CD14-positive monocyte (primary cell): Measurements from ENCODE around the gene FKBP4. TPM values are rescaled to one million over a fixed set of nuclear protein-coding genes. Genes with fewer than 3 reads are reported as not detected.

Experiments
- DNase-seq, 3 donors: peaks; one replicate each; pipeline ENCODE4 v3.0.0-alpha.2; 2011 to 2022
- H2AFZ ChIP-seq: 2 replicates; pipeline ENCODE4 v1.6.0; 2012; ENCODE audit warnings: mild to moderate bottlenecking, low read depth, low read length, inconsistent platforms; ENCODE audit not compliant: insufficient read depth, poor library complexity, severe bottlenecking
- H3K27ac ChIP-seq, 2 donors: 1 replicate in 1 of 2; 2 replicates in 1 of 2; pipeline ENCODE4 v1.5.1; 2012 to 2013; ENCODE audit warnings: low read length in 2 of 2, control low read depth in 1 of 2, inconsistent platforms in 1 of 2, low read depth in 1 of 2, mild to moderate bottlenecking in 1 of 2
- H3K27me3 ChIP-seq, 2 donors: one replicate each; pipeline versions ENCODE4 v1.6.0 to v1.6.1; 2011 to 2013; ENCODE audit warnings: low read length in 2 of 2; ENCODE audit not compliant: control insufficient read depth in 2 of 2, insufficient read depth in 2 of 2
- H3K36me3 ChIP-seq, 2 donors: replicated peaks in 1 of 2; 1 replicate in 1 of 2; 2 replicates in 1 of 2; pipeline versions ENCODE4 v1.5.1 to v1.6.1; 2012 to 2013; ENCODE audit warnings: low read length in 2 of 2, control low read depth in 1 of 2, inconsistent platforms in 1 of 2, mild to moderate bottlenecking in 1 of 2; ENCODE audit not compliant: insufficient read depth in 2 of 2, control insufficient read depth in 1 of 2
- H3K4me1 ChIP-seq, 2 donors: 1 replicate in 1 of 2; 2 replicates in 1 of 2; pipeline versions ENCODE4 v1.5.1 to v1.6.1; 2012 to 2013; ENCODE audit warnings: low read length in 2 of 2, control low read depth in 1 of 2, inconsistent platforms in 1 of 2, mild to moderate bottlenecking in 1 of 2, moderate library complexity in 1 of 2; ENCODE audit not compliant: insufficient read depth in 2 of 2, control insufficient read depth in 1 of 2
- H3K4me2 ChIP-seq: replicated peaks from 2 replicates; pipeline ENCODE3; 2012; ENCODE audit warnings: low read length, moderate library complexity, mild to moderate bottlenecking; ENCODE audit not compliant: poor library complexity, severe bottlenecking; ENCODE audit errors: extremely low read depth
- H3K4me3 ChIP-seq, 3 experiments: fragments of 200-600 bp in 1 of 3; sonication (generic) in 1 of 3; replicated peaks in 1 of 3; 1 replicate in 2 of 3; 2 replicates in 1 of 3; pipeline ENCODE4 v1.5.1; 2011 to 2013; ENCODE audit warnings: low read length in 3 of 3, mild to moderate bottlenecking in 3 of 3, control low read depth in 2 of 3, low read depth in 2 of 3, inconsistent platforms in 1 of 3, moderate library complexity in 1 of 3
- H3K79me2 ChIP-seq: 2 replicates; pipeline ENCODE4 v1.6.0; 2012; ENCODE audit warnings: mild to moderate bottlenecking, control low read depth, inconsistent platforms, low read length, moderate library complexity; ENCODE audit not compliant: insufficient read depth
- H3K9ac ChIP-seq: 2 replicates; pipeline ENCODE4 v1.6.0; 2017; ENCODE audit warnings: low read length, mild to moderate bottlenecking; ENCODE audit not compliant: insufficient read depth, poor library complexity, severe bottlenecking
- H3K9me3 ChIP-seq, 2 donors: replicated peaks in 1 of 2; 1 replicate in 1 of 2; 2 replicates in 1 of 2; pipeline versions ENCODE4 v1.5.1 to v1.6.1; 2012 to 2013; ENCODE audit warnings: low read length in 2 of 2, control low read depth in 1 of 2; ENCODE audit not compliant: control insufficient read depth in 1 of 2, insufficient read depth in 1 of 2
- H4K20me1 ChIP-seq: 2 replicates; pipeline ENCODE4 v1.6.0; 2012; ENCODE audit warnings: mild to moderate bottlenecking, low read length, control low read depth, moderate library complexity; ENCODE audit not compliant: insufficient read depth
- H3K27ac Mint-ChIP-seq, 7 donors: one replicate each; pipeline ENCODE4 v1.8.0; 2020; ENCODE audit warnings: mild to moderate bottlenecking in 7 of 7, mixed read lengths in 7 of 7, moderate library complexity in 6 of 7, inconsistent platforms in 2 of 7
- H3K27me3 Mint-ChIP-seq, 3 donors: one replicate each; pipeline ENCODE4 v1.8.0; 2021 to 2022; ENCODE audit warnings: low read depth in 3 of 3, mild to moderate bottlenecking in 3 of 3, mixed read lengths in 3 of 3, moderate library complexity in 3 of 3, inconsistent platforms in 1 of 3
- H3K36me3 Mint-ChIP-seq, 2 donors: one replicate each; pipeline ENCODE4 v1.8.0; 2020; ENCODE audit warnings: mixed read lengths in 2 of 2, inconsistent platforms in 1 of 2, mild to moderate bottlenecking in 1 of 2
- H3K4me1 Mint-ChIP-seq: one replicate; pipeline ENCODE4 v1.8.0; 2020; ENCODE audit warnings: mild to moderate bottlenecking, mixed read lengths
- H3K4me3 Mint-ChIP-seq, 2 donors: one replicate each; pipeline ENCODE4 v1.8.0; 2020; ENCODE audit warnings: mild to moderate bottlenecking in 2 of 2, mixed read lengths in 2 of 2, moderate library complexity in 1 of 2
- H3K9me3 Mint-ChIP-seq, 7 donors: one replicate each; pipeline ENCODE4 v1.8.0; 2020 to 2022; ENCODE audit warnings: mixed read lengths in 7 of 7, mild to moderate bottlenecking in 6 of 7, moderate library complexity in 6 of 7, inconsistent platforms in 2 of 7
- WGBS: methylation state at CpG from one replicate; pipeline ENCODE4 v1.1.5; 2013; ENCODE audit warnings: missing lambda C conversion rate; ENCODE audit not compliant: insufficient coverage; 5-methylcytosine and 5-hydroxymethylcytosine counted together
- intact Hi-C, 2 donors: fragments of 100-400 bp; cut with micrococcal nuclease; formaldehyde crosslinking; loops; one replicate each; pipeline versions ENCODE4 v1.15.0 to v1.15.1; 2023
- polyA plus RNA-seq, 3 donors: library from polyadenylated mRNA; depleted of rRNA in 1 of 3; unstranded in 2 of 3; stranded (reverse) in 1 of 3; fragments of 300-500 nt in 2 of 3; fragments of >200 nt in 1 of 3; fragmentation: Illumina TruSeq in 2 of 3; gene quantifications; 1 replicate in 2 of 3; 2 replicates in 1 of 3; pipeline ENCODE4 v1.2.3, GENCODE V29; 2012 to 2021
- TF ChIP-seq, protein P1 (sequence below): fragments of 200-600 bp; IDR thresholded peaks from one replicate; pipeline ENCODE4 v1.8.0; 2022; ENCODE audit warnings: antibody characterized with exemption, mild to moderate bottlenecking

FKBP4 gene
- polyA plus RNA-seq, 3 donors: 19.3 to 22.1 (median 20.1) TPM

DNA sequence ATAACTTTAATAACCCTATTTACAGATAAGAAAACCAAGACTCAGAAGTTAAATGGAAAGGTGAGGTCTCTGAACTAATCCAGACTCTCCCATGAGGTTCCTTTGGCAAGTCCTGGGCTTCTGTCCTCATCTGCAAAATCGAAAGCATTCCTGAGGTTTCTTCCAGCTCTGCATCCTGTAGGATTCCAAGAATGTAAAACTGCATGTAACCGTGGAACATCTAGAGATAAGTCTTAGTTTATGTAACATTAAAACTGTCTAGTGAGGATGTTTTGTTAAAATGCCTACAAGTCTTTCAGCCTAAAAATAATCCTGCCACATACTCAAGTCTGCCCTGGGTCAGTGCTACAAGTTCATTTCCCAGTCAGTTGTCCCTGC is 10.4 kb downstream of the FKBP4 start:
- Histone ChIP-seq H2AFZ (no peak overlapping the region), H3K4me1 (no peaks in the 10 kb centered on the region), H3K4me3 (no peak overlapping the region), H3K27me3 (no peaks in the 10 kb centered on the region), H3K9me3 (no peaks in the 10 kb centered on the region), H3K79me2 (no peaks in the 10 kb centered on the region), H3K9ac (no peak overlapping the region), H3K36me3 (peaks cover 35 to 56% of the 10 kb centered on the region in 2 donors), H3K27ac (no peak overlapping the region), H3K4me2 (no peak overlapping the region), H4K20me1 (no peaks in the 10 kb centered on the region)
- TF ChIP-seq, protein P1, sequence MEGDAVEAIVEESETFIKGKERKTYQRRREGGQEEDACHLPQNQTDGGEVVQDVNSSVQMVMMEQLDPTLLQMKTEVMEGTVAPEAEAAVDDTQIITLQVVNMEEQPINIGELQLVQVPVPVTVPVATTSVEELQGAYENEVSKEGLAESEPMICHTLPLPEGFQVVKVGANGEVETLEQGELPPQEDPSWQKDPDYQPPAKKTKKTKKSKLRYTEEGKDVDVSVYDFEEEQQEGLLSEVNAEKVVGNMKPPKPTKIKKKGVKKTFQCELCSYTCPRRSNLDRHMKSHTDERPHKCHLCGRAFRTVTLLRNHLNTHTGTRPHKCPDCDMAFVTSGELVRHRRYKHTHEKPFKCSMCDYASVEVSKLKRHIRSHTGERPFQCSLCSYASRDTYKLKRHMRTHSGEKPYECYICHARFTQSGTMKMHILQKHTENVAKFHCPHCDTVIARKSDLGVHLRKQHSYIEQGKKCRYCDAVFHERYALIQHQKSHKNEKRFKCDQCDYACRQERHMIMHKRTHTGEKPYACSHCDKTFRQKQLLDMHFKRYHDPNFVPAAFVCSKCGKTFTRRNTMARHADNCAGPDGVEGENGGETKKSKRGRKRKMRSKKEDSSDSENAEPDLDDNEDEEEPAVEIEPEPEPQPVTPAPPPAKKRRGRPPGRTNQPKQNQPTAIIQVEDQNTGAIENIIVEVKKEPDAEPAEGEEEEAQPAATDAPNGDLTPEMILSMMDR: no peak
- peaks cover 45 to 51% of the 10 kb centered on the region in 2 donors for H3K36me3 Mint-ChIP-seq
- H3K27me3 Mint-ChIP-seq: peaks cover 0 to 3% (median 1%) of the 10 kb centered on the region in 3 donors
- H3K4me3 Mint-ChIP-seq: no peak overlapping the region
- no peak for DNase-seq
- no CpG with 5 or more reads among the region's 2 CpGs for WGBS
- peaks cover 3% of the 10 kb centered on the region for H3K4me1 Mint-ChIP-seq
- no peaks in the 10 kb centered on the region for H3K9me3 Mint-ChIP-seq
- no peak overlapping the region for H3K27ac Mint-ChIP-seq
- intact Hi-C loops: no loop called here

- 95% methylated on average over 2 of the region's 6 CpGs for WGBS
- Histone ChIP-seq H3K9me3 (no peaks in the 10 kb centered on the region), H4K20me1 (no peaks in the 10 kb centered on the region), H3K79me2 (peaks cover 1% of the 10 kb centered on the region), H3K9ac (no peak overlapping the region), H3K4me3 (no peak overlapping the region), H3K4me1 (peaks cover 0 to under 1% of the 10 kb centered on the region in 2 donors), H3K27ac (no peak overlapping the region), H3K36me3 (peaks cover 21 to 40% of the 10 kb centered on the region in 2 donors), H2AFZ (no peak overlapping the region), H3K4me2 (no peak overlapping the region), H3K27me3 (no peaks in the 10 kb centered on the region)
- intact Hi-C loops: no loop called here
- H3K27me3 Mint-ChIP-seq: peaks cover 0 to 3% (median 0%) of the 10 kb centered on the region in 3 donors
- H3K9me3 Mint-ChIP-seq: no peaks in the 10 kb centered on the region
- H3K36me3 Mint-ChIP-seq: peaks cover 29 to 37% of the 10 kb centered on the region in 2 donors
- H3K4me1 Mint-ChIP-seq: peaks cover 5% of the 10 kb centered on the region
- no peak overlapping the region for H3K4me3 Mint-ChIP-seq
- no peak for DNase-seq
- TF ChIP-seq, protein P1: no peak
- no peak overlapping the region for H3K27ac Mint-ChIP-seq
These were observed 11.9 kb downstream of the FKBP4 start for GRCh38 chr12:2806700-2807099.
